HEK293T (cell line): ENCODE results near the gene ADAR.

Experiments used
- CTCF ChIA-PET: fragments of 350-600 bp; formaldehyde crosslinking; extraction: SDS; loops from one replicate; lab custom pipeline; 2021; ENCODE audit warnings: antibody characterized with exemption, inconsistent platforms; lab: Yijun Ruan, JAX
- POLR2A ChIA-PET: fragments of 350-600 bp; formaldehyde crosslinking; extraction: SDS; loops from one replicate; lab custom pipeline; 2020; ENCODE audit warnings: antibody characterized with exemption, inconsistent platforms; lab: Yijun Ruan, JAX
- DNase-seq: peaks from one replicate; pipeline ENCODE4 v3.0.0; 2012; ENCODE audit warnings: mixed read lengths; ENCODE audit errors: extremely low spot score
- ARNT ChIP-seq: fragments of 450-650 bp; IDR thresholded peaks from 2 replicates; pipeline ENCODE4 v1.6.1; 2017; ENCODE audit warnings: mild to moderate bottlenecking
- BHLHE40 ChIP-seq: fragments of 450-650 bp; IDR thresholded peaks from 2 replicates; pipeline ENCODE4 v1.6.1; 2016; ENCODE audit warnings: mild to moderate bottlenecking, moderate library complexity, borderline replicate concordance
- CTBP1 ChIP-seq: fragments of 450-650 bp; IDR thresholded peaks from 2 replicates; pipeline ENCODE4 v1.6.1; 2016; ENCODE audit warnings: borderline replicate concordance
- ELF4 ChIP-seq: fragments of 450-650 bp; IDR thresholded peaks from 2 replicates; pipeline ENCODE4 v1.6.1; 2017; ENCODE audit warnings: antibody characterized with exemption
- FOXA1 ChIP-seq: fragments of 450-650 bp; IDR thresholded peaks from 2 replicates; pipeline ENCODE4 v1.6.1; 2016; ENCODE audit warnings: mild to moderate bottlenecking
- FOXK2 ChIP-seq: fragments of 450-650 bp; IDR thresholded peaks from 2 replicates; pipeline ENCODE4 v1.6.1; 2016; ENCODE audit warnings: mild to moderate bottlenecking
- FOXM1 ChIP-seq: fragments of 450-650 bp; IDR thresholded peaks from 2 replicates; pipeline ENCODE4 v1.6.1; 2017; ENCODE audit warnings: mild to moderate bottlenecking, borderline replicate concordance
- HDGF ChIP-seq: fragments of 450-650 bp; IDR thresholded peaks from 2 replicates; pipeline ENCODE4 v1.6.1; 2017; ENCODE audit warnings: antibody characterized with exemption, borderline replicate concordance
- L3MBTL2 ChIP-seq: fragments of 450-650 bp; conservative IDR thresholded peaks from 2 replicates; pipeline ENCODE4 v1.6.1; 2016; ENCODE audit warnings: mild to moderate bottlenecking
- LEF1 ChIP-seq: fragments of 450-650 bp; IDR thresholded peaks from 2 replicates; pipeline ENCODE4 v1.6.1; 2017; ENCODE audit warnings: mild to moderate bottlenecking, borderline replicate concordance
- NFRKB ChIP-seq: fragments of 450-650 bp; IDR thresholded peaks from 2 replicates; pipeline ENCODE4 v1.6.1; 2016; ENCODE audit warnings: mild to moderate bottlenecking, moderate library complexity
- SP1 ChIP-seq: fragments of 450-650 bp; IDR thresholded peaks from 2 replicates; pipeline ENCODE4 v1.6.1; 2017
- SUZ12 ChIP-seq: fragments of 450-650 bp; IDR thresholded peaks from 2 replicates; pipeline ENCODE4 v1.6.1; 2016; ENCODE audit warnings: mild to moderate bottlenecking
- TARDBP ChIP-seq: fragments of 450-650 bp; IDR thresholded peaks from 2 replicates; pipeline ENCODE4 v1.6.1; 2016
- ZNF384 ChIP-seq: fragments of 450-650 bp; IDR thresholded peaks from 2 replicates; pipeline ENCODE4 v1.6.1; 2016
- TF ChIP-seq, protein P1 (sequence below): fragments of 450-650 bp; IDR thresholded peaks from 2 replicates; pipeline ENCODE4 v1.6.1; 2016

ADAR gene

DNA sequence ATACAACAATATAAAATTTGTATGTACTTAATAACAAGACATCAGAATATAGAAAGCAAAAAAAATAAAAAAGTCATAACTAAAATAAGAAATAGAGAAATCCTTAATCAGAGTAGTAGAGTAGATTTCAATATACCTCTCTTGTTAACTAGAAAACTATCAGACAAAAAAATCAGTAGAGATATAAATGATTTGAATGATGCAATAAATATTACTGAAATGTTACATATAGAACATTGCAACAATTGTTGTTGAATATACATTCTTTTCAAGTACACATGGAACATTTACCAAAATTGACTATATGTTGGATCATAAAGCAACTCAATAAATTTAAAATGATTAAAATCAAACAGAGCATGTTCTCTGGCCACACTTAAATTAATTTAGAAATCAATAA is 31.9 kb upstream of the ADAR start:
- DNase-seq = no peak
- no peak for TF ChIP-seq FOXA1
- TF ChIP-seq L3MBTL2 = no peak
- no peak for TF ChIP-seq BHLHE40
- TF ChIP-seq CTBP1 = no peak
- no peak for TF ChIP-seq HDGF
- ChIA-PET POLR2A (no interaction called here), CTCF (no interaction called here)

DNA sequence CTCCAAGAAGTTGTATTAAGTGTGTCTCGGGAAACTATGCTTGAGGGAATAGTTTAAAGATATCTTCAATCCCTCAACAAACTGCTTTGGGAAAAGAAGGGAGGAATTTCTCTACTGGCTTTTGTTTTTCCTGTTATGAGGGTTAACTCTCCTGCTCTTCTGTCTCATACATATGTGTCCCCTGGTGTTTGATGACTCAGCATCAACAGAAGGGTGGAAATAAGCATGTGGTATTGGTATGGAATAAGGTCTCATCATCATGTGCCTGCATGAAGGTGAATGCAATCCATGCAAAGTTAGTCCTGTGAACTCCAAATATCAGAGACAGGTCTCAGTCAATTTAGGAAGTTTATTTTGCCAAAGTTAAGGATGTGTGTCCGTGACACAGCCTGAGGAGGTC is 27.2 kb upstream of the ADAR start:
- no peak for DNase-seq
- ChIA-PET CTCF (no interaction called here), POLR2A (no interaction called here)
- no peak for TF ChIP-seq FOXM1
- no peak for TF ChIP-seq SP1
- TF ChIP-seq LEF1 = no peak
- TF ChIP-seq ZNF384 = no peak
- no peak for TF ChIP-seq TARDBP
- TF ChIP-seq, protein P1, sequence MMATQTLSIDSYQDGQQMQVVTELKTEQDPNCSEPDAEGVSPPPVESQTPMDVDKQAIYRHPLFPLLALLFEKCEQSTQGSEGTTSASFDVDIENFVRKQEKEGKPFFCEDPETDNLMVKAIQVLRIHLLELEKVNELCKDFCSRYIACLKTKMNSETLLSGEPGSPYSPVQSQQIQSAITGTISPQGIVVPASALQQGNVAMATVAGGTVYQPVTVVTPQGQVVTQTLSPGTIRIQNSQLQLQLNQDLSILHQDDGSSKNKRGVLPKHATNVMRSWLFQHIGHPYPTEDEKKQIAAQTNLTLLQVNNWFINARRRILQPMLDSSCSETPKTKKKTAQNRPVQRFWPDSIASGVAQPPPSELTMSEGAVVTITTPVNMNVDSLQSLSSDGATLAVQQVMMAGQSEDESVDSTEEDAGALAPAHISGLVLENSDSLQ = no peak
- no peak for TF ChIP-seq FOXK2

DNA sequence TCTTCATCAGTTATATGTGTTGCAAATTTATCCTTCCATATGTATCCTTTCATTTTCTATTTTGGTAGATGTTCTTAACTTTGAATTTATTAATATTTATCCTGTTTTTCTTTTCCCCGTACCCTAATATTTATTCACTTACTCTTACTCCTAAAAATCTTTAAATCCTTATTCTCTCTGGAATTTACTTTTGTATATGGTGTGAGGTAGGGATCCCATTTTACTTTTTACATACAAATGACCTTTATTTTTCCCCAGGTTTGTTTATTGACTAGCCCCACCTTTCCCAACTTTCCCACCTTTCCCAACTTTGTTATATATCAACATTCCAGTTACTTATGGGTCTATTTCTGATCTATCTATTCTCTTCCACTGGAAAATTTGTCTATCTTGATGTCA is 21.7 kb upstream of the ADAR start:
- ChIA-PET CTCF (no interaction called here), POLR2A (no interaction called here)
- TF ChIP-seq TARDBP = no peak
- no peak for TF ChIP-seq L3MBTL2
- TF ChIP-seq HDGF = no peak
- TF ChIP-seq BHLHE40 = no peak
- no peak for TF ChIP-seq FOXA1
- no peak for TF ChIP-seq ZNF384
- TF ChIP-seq SUZ12 = no peak
- TF ChIP-seq LEF1 = no peak
- TF ChIP-seq SP1 = no peak
- TF ChIP-seq ELF4 = no peak
- no peak for TF ChIP-seq FOXM1
- no peak for TF ChIP-seq NFRKB
- no peak for TF ChIP-seq FOXK2
- TF ChIP-seq, protein P1 = no peak
- no peak for TF ChIP-seq CTBP1
- TF ChIP-seq ARNT = no peak
- no peak for DNase-seq

DNA sequence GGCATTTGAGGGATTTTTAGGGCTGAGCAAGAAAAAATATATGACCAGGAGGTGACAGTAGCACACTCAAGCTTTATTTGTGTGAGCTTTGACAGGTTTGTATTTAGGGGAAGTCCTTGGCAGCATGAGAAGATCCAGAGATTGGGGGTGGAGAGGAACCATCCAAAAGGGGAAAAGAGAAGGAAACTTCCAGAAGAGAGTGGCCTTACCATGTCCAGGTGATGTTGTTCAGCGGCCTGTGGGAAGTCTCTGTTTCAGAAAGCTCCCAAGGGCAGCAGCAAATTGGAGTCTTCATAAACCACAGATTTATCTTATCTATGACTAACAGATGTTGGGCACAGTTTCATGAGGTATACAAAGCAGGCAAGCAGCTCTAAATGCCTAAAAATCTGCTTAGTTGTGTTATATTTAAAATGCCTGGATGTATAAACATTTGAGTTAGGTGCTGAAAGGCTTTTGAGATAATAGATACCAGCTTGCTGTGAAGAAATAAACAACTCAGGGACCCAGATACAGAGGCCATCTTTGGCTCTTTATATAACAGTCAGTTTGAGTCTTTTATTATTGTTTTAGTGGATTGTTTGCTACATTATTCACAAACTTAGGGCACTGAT is 21.2 kb upstream of the ADAR start:
- POLR2A ChIA-PET = interaction anchor here (0.6 kb wide), 1 partner anchor 792 kb away, joined by 3 read pairs; no protein-coding TSS in a partner anchor
- TF ChIP-seq ELF4 (no peak), SP1 (no peak), FOXM1 (no peak), FOXK2 (no peak), LEF1 (no peak)
- CTCF ChIA-PET = no interaction called here
- no peak for DNase-seq

DNA sequence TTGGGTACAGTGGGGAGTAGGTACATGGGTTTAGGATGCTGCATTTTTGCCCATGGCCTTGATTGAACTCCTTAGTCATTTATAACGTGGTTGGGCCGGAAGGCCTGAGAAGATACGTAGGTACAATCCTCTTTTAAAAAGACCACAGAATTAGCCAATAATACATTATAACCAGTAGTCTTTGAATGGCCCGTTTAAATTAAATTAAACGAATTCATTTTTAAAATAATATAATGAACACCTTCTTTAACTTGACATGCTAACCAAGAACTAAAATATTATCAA is 20.1 kb upstream of the ADAR start:
- POLR2A ChIA-PET = no interaction called here
- TF ChIP-seq ARNT (no peak), NFRKB (0 out of 2 replicates have a peak, but pooled peaks have one; percentile 51), LEF1 (no peak), BHLHE40 (no peak), CTBP1 (no peak), TARDBP (no peak), L3MBTL2 (0 out of 2 replicates have a peak, but pooled peaks have one; percentile 17), SUZ12 (no peak)

DNA sequence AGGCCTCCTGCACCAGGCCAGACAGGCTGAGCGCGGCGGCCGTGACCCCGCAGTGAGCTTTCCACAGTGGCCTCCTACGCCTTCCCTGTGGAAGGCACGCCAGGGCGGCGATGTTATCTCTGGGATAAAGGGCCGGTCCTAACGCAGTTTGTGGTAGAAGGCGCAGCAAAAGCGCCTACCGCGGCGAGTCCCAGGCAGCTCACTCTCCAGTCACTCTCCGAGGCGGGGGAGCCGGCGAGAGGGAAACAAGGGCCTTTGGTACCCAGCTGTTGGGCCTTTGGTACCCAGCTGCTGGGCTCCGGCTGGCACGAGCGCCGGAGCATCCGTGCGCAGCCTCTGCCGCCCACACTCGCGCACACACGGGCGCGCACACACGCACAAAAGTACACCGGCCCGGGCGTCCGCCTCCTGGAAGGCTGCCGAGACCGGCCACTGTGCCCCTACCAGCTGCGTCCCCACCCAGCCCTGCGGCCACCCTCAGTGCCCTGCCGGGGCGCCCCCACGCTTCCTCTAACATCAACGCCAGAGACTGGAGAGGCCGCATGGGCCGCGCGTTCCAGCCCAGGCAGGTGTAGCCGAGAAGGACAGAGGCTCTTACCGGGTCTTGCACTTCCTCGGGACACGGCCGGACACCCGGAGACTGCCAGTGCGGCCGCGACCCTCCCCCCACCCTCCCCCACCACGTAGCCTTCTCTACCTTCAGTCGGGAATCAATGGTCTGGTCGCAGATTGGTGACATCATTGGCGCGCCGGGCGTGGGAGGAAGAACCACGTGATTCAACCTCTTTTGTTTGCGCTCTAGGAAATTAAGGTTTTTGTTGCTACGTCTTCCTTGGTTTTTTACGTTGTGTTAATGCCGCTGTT is 19.5 kb upstream of the ADAR start:
- ChIA-PET CTCF (no interaction called here), POLR2A (interaction anchor here (0.5 to 1.4 kb wide), 4 partner anchors 17 to 116 kb away, joined by 3 to 8 read pairs (median 3); no protein-coding TSS in a partner anchor)
- peak; percentile 91 for DNase-seq

More for the DNA sequence above, 20.1 kb upstream of the ADAR start:
- no peak for DNase-seq
- CTCF ChIA-PET = no interaction called here

More for the DNA sequence above, 19.5 kb upstream of the ADAR start:
- TF ChIP-seq L3MBTL2 = peak; percentile 95
- TF ChIP-seq, protein P1 = no peak
